Skin epidermis (tissue), 12 donors: ENCODE data around the gene CASQ2.

Experiments used
- H3K27ac ChIP-seq, 21 experiments: fragments of 200-600 bp; sonication (generic) in 11 of 21; one replicate each; pipeline ENCODE4 v1.5.0; 2020; ENCODE audit warnings: mild to moderate bottlenecking in 3 of 21, inconsistent platforms in 2 of 21, moderate library complexity in 2 of 21
- H3K4me3 ChIP-seq, 7 experiments: fragments of 200-600 bp; sonication (generic) in 2 of 7; one replicate each; pipeline ENCODE4 v1.5.0; 2020; ENCODE audit warnings: inconsistent platforms in 2 of 7, mild to moderate bottlenecking in 2 of 7, moderate library complexity in 1 of 7

The CASQ2 gene

DNA sequence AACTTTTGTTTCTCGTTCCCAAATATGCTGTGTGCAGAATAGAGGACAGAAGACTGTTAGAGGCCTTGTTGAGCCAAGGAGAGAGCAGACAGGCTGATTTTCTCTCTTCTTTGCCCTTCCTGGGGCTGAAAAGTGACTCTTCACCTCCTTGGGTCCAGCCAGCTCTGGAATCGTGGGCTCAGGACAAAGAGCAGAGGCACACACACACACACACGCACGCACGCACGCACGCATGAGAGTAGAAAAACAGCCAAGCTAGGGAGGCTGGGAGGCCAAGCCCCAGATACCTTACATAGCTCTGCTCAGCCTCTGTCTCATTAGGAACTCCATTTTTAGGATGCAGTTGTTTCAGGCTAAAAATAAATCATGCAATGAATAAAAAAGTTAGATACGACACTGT lies at the start of gene CASQ2:
TSS of gene CASQ2 (minus strand) at position 166 of the 400 bp plus-strand sequence. CDS start 173 bp downstream, outside the sequence.
- Histone ChIP-seq H3K4me3 (no peak within 1 kb of the TSS), H3K27ac (no peak within 1 kb of the TSS)

DNA sequence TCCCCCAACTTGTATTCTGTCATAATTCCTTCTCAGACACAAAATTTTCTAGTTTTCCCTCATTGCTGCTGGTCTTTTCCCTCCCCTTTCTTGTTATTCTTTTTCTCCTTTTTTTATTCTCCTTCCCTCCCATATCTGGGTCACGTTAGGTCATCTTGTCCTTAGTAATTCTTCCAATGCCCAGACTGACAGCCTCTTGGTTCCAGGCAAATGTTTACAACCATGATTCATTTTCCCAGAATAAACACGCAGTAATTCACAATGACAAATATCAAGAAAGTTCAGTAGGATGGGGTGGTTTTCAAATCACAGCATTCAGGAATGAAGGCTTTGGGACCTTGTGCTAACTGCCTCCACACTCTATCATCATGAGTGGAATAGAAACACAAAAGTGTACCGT lies 47.2 kb upstream of the CASQ2 start:
- Histone ChIP-seq H3K27ac (no peak overlapping the region), H3K4me3 (no peak overlapping the region)

DNA sequence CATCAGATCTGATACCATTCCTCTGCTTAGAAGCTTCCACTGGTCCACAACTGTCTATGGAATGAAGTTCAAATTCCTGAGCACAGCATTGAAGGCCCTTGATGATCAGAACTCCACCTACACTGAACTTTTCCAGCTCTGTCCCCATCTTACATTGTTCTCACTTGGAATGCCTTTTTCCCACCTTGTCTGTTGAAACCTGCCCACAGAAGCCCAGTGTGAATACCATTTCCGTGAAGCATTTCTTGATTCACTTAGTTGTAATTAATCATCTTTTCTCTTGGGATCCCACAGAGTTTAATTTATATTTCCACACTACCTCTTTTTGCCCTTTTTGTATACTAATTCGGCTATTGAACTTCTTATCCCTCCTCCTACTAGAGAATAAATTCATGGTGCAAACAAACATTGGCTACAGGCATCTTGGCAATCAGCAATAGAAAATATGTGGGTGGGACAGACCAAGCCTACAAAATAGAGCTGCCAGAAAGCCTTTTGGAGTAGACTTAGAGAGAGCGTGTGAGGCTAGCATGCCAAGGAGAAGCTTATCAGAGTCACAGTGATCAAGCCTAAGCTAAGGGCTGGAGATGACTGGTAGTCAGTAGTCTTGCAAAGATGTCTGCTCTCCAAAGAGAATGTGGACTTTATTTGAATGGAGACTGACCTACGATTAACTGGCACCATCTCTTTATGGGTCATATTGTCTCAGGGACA lies 46.3 kb upstream of the CASQ2 start:
- Histone ChIP-seq H3K4me3 (no peak overlapping the region), H3K27ac (no peak overlapping the region)

GRCh38 chr1:115813727-115814126 lies 45.2 kb upstream of the CASQ2 start:
- Histone ChIP-seq H3K27ac (no peak overlapping the region), H3K4me3 (no peak overlapping the region)

GRCh38 chr1:115811140-115811828 lies 42.8 kb upstream of the CASQ2 start:
- no peak overlapping the region for H3K27ac ChIP-seq

GRCh38 chr1:115810609-115811008 lies 42.1 kb upstream of the CASQ2 start:
- H3K27ac ChIP-seq: no peak overlapping the region
- H3K4me3 ChIP-seq: no peak overlapping the region

More at GRCh38 chr1:115811140-115811828, 42.8 kb upstream of the CASQ2 start:
- no peak overlapping the region for H3K4me3 ChIP-seq

DNA sequence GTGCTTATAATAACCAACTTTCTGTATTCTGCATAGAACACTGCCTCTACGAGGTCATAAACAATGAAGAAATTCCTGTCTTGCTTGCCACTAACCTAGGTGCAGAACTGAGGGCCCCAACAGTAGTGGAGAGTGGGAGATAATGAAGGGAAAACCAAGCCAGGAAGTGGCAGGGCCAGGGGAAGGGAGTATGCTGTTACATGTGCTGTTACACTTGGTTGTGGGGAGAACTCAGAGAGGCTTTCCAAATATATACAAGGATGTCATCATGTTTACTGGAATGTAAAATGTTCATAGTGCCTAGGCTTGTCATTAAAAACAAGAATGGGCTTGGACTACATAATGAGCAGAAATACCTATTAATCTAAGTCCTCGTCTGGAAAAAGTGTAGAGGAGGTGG lies 41.3 kb upstream of the CASQ2 start:
- no peak overlapping the region for H3K27ac ChIP-seq
- H3K4me3 ChIP-seq: no peak overlapping the region

- Histone ChIP-seq H3K4me3 (no peak overlapping the region), H3K27ac (no peak overlapping the region)
These were observed 40.6 kb upstream of the CASQ2 start for GRCh38 chr1:115809076-115809475.

GRCh38 chr1:115807723-115808122 lies 39.2 kb upstream of the CASQ2 start:
- no peak overlapping the region for H3K4me3 ChIP-seq
- no peak overlapping the region for H3K27ac ChIP-seq

DNA sequence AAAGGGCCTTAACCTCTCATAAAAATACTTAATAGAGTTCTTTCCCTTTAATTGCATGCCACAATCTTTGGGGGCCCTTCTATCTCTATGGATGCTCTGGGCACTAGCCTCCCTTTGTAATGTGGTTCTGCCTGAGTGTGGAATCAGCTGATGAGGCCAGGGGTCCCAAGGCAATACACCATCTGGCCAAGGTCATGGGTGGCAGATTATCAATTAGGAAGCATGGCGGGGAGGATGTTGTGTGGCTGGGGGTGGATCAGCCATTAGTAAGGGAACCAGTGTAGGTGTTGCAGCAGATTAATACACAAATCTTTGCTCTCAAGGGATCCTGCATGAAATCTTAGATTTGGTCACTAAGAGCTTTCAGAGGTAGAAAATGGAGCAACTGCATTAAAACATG lies 37.1 kb upstream of the CASQ2 start:
- H3K4me3 ChIP-seq: no peak overlapping the region
- no peak overlapping the region for H3K27ac ChIP-seq

GRCh38 chr1:115802416-115802815 lies 33.9 kb upstream of the CASQ2 start:
- no peak overlapping the region for H3K27ac ChIP-seq
- no peak overlapping the region for H3K4me3 ChIP-seq

GRCh38 chr1:115797486-115797885 lies 29.0 kb upstream of the CASQ2 start:
- H3K4me3 ChIP-seq: no peak overlapping the region
- no peak overlapping the region for H3K27ac ChIP-seq

- H3K4me3 ChIP-seq: no peak overlapping the region
These were observed 28.4 kb upstream of the CASQ2 start for GRCh38 chr1:115796897-115797296.

DNA sequence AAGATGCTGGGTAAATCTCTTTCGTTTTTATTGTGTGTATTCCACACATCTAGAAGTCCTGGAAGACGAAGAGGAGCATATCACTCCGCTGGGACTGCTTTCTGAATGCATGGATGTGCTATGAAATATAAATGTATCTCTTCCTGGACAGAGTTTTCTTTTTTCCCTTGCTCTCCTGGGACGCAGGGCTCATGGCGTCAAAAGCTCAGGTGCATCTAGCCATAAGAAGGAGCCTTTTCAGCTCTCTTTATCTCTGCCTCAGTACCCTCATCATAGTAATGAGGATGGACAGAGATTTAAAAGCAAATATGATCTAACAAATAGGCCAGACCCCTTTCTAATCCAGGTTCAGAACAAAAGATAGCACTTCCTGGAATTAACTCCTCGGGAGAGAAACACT lies 27.5 kb upstream of the CASQ2 start:
- Histone ChIP-seq H3K27ac (no peak overlapping the region), H3K4me3 (no peak overlapping the region)

More at GRCh38 chr1:115796897-115797296, 28.4 kb upstream of the CASQ2 start:
- H3K27ac ChIP-seq: no peak overlapping the region

- Histone ChIP-seq H3K27ac (no peak overlapping the region), H3K4me3 (no peak overlapping the region)
These were observed 26.6 kb upstream of the CASQ2 start for GRCh38 chr1:115794976-115795639.

- no peak overlapping the region for H3K4me3 ChIP-seq
- no peak overlapping the region for H3K27ac ChIP-seq
These were observed 24.6 kb upstream of the CASQ2 start for GRCh38 chr1:115793162-115793561.

GRCh38 chr1:115791816-115792215 lies 23.3 kb upstream of the CASQ2 start:
- no peak overlapping the region for H3K27ac ChIP-seq
- no peak overlapping the region for H3K4me3 ChIP-seq

DNA sequence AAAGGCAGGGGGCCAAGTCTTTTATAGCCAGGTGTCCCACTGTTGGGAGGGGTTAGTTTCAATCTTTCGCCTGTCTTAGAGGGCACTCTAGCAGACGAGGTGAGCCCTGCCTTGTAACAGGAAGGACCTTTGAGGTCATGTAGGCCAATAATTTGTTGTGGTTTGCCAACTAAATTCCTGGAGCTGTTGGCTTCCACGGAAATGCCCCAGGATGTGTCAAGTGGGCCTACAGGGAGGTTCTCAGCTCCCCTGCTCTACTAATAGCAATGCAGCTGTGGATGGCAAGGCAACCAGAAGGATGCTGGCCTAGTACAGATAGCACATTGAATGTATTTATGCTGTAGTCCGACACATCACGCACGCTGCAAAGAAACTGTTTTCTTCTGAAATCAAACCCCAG lies 22.3 kb upstream of the CASQ2 start:
- Histone ChIP-seq H3K4me3 (no peak overlapping the region), H3K27ac (no peak overlapping the region)

GRCh38 chr1:115790356-115790755 lies 21.8 kb upstream of the CASQ2 start:
- H3K4me3 ChIP-seq: no peak overlapping the region

DNA sequence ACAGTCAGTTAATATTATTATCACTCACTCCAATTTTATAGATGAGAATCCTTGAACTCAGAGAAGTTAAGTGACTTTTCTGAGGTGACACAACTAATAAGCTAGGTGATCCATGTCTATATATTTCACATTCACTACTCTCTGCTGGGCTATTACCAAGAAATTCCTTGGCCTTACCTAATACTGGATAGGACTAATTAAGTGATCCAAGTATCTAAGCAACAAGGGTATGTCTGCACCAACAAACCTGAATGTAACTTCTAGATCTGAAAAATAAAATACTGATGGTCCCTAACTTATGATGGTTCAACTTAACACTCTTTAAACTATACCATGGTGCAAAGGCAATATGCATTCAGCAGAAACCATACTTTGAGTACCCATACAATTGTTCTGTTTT lies 14.8 kb upstream of the CASQ2 start:
- Histone ChIP-seq H3K27ac (peak overlapping the region in 2 of 21 experiments; percentile 85 to 90), H3K4me3 (no peak overlapping the region)

More at GRCh38 chr1:115790356-115790755, 21.8 kb upstream of the CASQ2 start:
- no peak overlapping the region for H3K27ac ChIP-seq
